HCT116 (cell line): ENCODE results near the gene PDE4D. TPM values are rescaled to one million over a fixed set of nuclear protein-coding genes. Genes with fewer than 3 reads are reported as not detected.

Experiments used
- ATAC-seq: fragments of 200-7000 bp; cut with Tn5 transposase; 2 replicates; pipeline ENCODE4 v1.9.1; 2020; ENCODE audit warnings: mild to moderate bottlenecking, moderate library complexity
- BruUV-seq: library from RNA; stranded (reverse); fragments of 400-500 nt; replicated peaks from 2 replicates; lab custom pipeline; 2021; lab: Mats Ljungman, UMichigan
- CTCF ChIA-PET: fragments of 300-600 bp; sonication (Branson Sonifier 250); formaldehyde crosslinking; loops from one replicate; lab custom pipeline; 2021; ENCODE audit warnings: antibody characterized with exemption; lab: Charles Lee
- POLR2A ChIA-PET: fragments of 300-600, 350-600 bp; sonication (Branson Sonifier 250); formaldehyde crosslinking; loops from one replicate; lab custom pipeline; 2021; ENCODE audit warnings: antibody characterized with exemption; lab: Charles Lee
- RAD21 ChIA-PET, 2 experiments: fragments of 300-600 bp; sonication (Branson Sonifier 250); formaldehyde crosslinking; loops; one replicate each; lab custom pipeline; 2023; ENCODE audit warnings: low total read pairs in 2 of 2; ENCODE audit not compliant: uncharacterized antibody in 2 of 2, unreplicated experiment in 2 of 2, low non-redundant PET in 1 of 2; lab: Charles Lee
- DNase-seq: peaks from one replicate; pipeline ENCODE4 v3.0.0-alpha.2; 2010; ENCODE audit warnings: low read depth, low spot score
- H2AFZ ChIP-seq: fragments of 200-600 bp; shearing (Covaris generic), sonication (generic); 2 replicates; pipeline ENCODE4 v1.6.1; 2017; ENCODE audit warnings: low read depth, mixed run types, mixed read lengths, antibody characterized with exemption, low read length; ENCODE audit not compliant: poor library complexity, severe bottlenecking
- H3K27ac ChIP-seq: 2 replicates; pipeline ENCODE4 v1.5.1; 2012; ENCODE audit warnings: low read depth, low read length
- H3K27me3 ChIP-seq: fragments of 200-600 bp; sonication (generic); 2 replicates; pipeline ENCODE4 v1.6.1; 2016; ENCODE audit warnings: mixed run types, low read length, mixed read lengths; ENCODE audit not compliant: insufficient read depth
- H3K36me3 ChIP-seq, 2 experiments: fragments of 200-500 bp in 1 of 2; fragments of 200-600 bp in 1 of 2; sonication (Bioruptor generic) in 1 of 2; sonication (generic) in 1 of 2; 2 replicates each; pipeline versions ENCODE4 v1.5.1 to v1.6.1; 2014 to 2016; ENCODE audit warnings: low read length in 2 of 2, inconsistent platforms in 1 of 2, mixed read lengths in 1 of 2, mixed run types in 1 of 2; ENCODE audit not compliant: insufficient read depth in 2 of 2, control insufficient read depth in 1 of 2
- H3K4me1 ChIP-seq, 2 experiments: fragments of 200-600 bp in 1 of 2; sonication (generic) in 1 of 2; 2 replicates each; pipeline versions ENCODE4 v1.5.1 to v1.6.1; 2012 to 2017; ENCODE audit warnings: low read length in 2 of 2, inconsistent platforms in 1 of 2, mild to moderate bottlenecking in 1 of 2, mixed read lengths in 1 of 2, mixed run types in 1 of 2, moderate library complexity in 1 of 2; ENCODE audit not compliant: insufficient read depth in 2 of 2, control insufficient read depth in 1 of 2
- H3K4me2 ChIP-seq: fragments of 200-600 bp; sonication (generic); 2 replicates; pipeline ENCODE4 v1.6.1; 2017; ENCODE audit warnings: mixed run types, low read length, mixed read lengths
- H3K4me3 ChIP-seq, 2 experiments: fragments of 200-600 bp in 1 of 2; sonication (generic) in 1 of 2; replicated peaks in 1 of 2; 2 replicates each; pipeline ENCODE4 v1.5.1; 2011 to 2016; ENCODE audit warnings: low read length in 2 of 2, control low read depth in 1 of 2, low read depth in 1 of 2, mild to moderate bottlenecking in 1 of 2, mixed read lengths in 1 of 2, mixed run types in 1 of 2
- H3K79me2 ChIP-seq: fragments of 200-600 bp; sonication (generic); 2 replicates; pipeline ENCODE4 v1.6.1; 2017; ENCODE audit warnings: mild to moderate bottlenecking, mixed run types, low read length, moderate library complexity, mixed read lengths; ENCODE audit not compliant: insufficient read depth
- H3K9ac ChIP-seq: fragments of 200-600 bp; sonication (generic); 2 replicates; pipeline ENCODE4 v1.6.1; 2016; ENCODE audit warnings: low read length, mixed read lengths
- H3K9me2 ChIP-seq: fragments of 200-600 bp; sonication (generic), shearing (Covaris generic); 2 replicates; pipeline ENCODE4 v1.6.1; 2017; ENCODE audit warnings: mixed run types, mild to moderate bottlenecking, moderate library complexity; ENCODE audit not compliant: insufficient read depth
- H3K9me3 ChIP-seq, 2 experiments: fragments of 200-500 bp in 1 of 2; fragments of 200-600 bp in 1 of 2; sonication (Bioruptor generic) in 1 of 2; sonication (generic) in 1 of 2; 2 replicates each; pipeline ENCODE4 v1.6.1; 2014 to 2017; ENCODE audit warnings: low read length in 2 of 2, mixed read lengths in 2 of 2, inconsistent platforms in 1 of 2, low read depth in 1 of 2, mild to moderate bottlenecking in 1 of 2, mixed run types in 1 of 2, moderate library complexity in 1 of 2; ENCODE audit not compliant: control insufficient read depth in 1 of 2, insufficient read depth in 1 of 2
- H4K20me1 ChIP-seq: fragments of 200-600 bp; sonication (generic), shearing (Covaris generic); 2 replicates; pipeline ENCODE4 v1.6.1; 2017; ENCODE audit warnings: mixed run types, mild to moderate bottlenecking, moderate library complexity; ENCODE audit not compliant: insufficient read depth
- ATF3 ChIP-seq: IDR thresholded peaks from 2 replicates; pipeline ENCODE4 v1.6.1; 2012
- CBX3 ChIP-seq: IDR thresholded peaks from 2 replicates; pipeline ENCODE4 v1.6.1; 2012; ENCODE audit warnings: low read depth
- CTCF ChIP-seq, 3 experiments: fragments of 200-600 bp in 1 of 3; sonication (generic) in 1 of 3; IDR thresholded peaks in 2 of 3; conservative IDR thresholded peaks in 1 of 3; 2 replicates each; pipeline ENCODE4 v1.5.1; 2012 to 2017; ENCODE audit warnings: low read depth in 2 of 3, low read length in 2 of 3, antibody characterized with exemption in 1 of 3, borderline replicate concordance in 1 of 3, control low read depth in 1 of 3, mild to moderate bottlenecking in 1 of 3, mixed read lengths in 1 of 3, mixed run types in 1 of 3, moderate library complexity in 1 of 3; ENCODE audit not compliant: insufficient read depth in 1 of 3
- EGR1 ChIP-seq: IDR thresholded peaks from 2 replicates; pipeline ENCODE4 v1.6.1; 2012; ENCODE audit warnings: low read depth
- ELF1 ChIP-seq: IDR thresholded peaks from 2 replicates; pipeline ENCODE4 v1.6.1; 2012; ENCODE audit warnings: low read depth, borderline replicate concordance
- FOSL1 ChIP-seq: IDR thresholded peaks from 2 replicates; pipeline ENCODE4 v1.6.1; 2012; ENCODE audit warnings: low read depth
- MAX ChIP-seq: IDR thresholded peaks from 2 replicates; pipeline ENCODE4 v1.6.1; 2012
- POLR2A ChIP-seq: IDR thresholded peaks from 2 replicates; pipeline ENCODE4 v1.7.0; 2011; ENCODE audit warnings: borderline replicate concordance; ENCODE audit not compliant: insufficient read depth, insufficient read length; ENCODE audit errors: extremely low read depth
- RAD21 ChIP-seq: IDR thresholded peaks from 2 replicates; pipeline ENCODE4 v1.6.1; 2012; ENCODE audit warnings: low read depth, mild to moderate bottlenecking
- REST ChIP-seq: IDR thresholded peaks from 2 replicates; pipeline ENCODE4 v1.6.1; 2012; ENCODE audit warnings: low read depth
- SIN3A ChIP-seq: IDR thresholded peaks from 2 replicates; pipeline ENCODE4 v1.6.1; 2012; ENCODE audit warnings: low read depth
- intact Hi-C: fragments of 100-400 bp; cut with micrococcal nuclease; formaldehyde crosslinking; loops from 2 replicates; pipeline ENCODE4 v1.10.0; 2022
- total RNA-seq: library from RNA; stranded (reverse); gene quantifications from one replicate; pipeline ENCODE4 v1.2.1, GENCODE V29; 2021; ENCODE audit not compliant: unreplicated experiment

Gene PDE4D
- total RNA-seq, 1 experiment from 2014 or later: 1.1 TPM

GRCh38 chr5:59086024-59086423 lies 807.5 kb downstream of the PDE4D start:
- ChIA-PET RAD21 (no interaction called here), POLR2A (no interaction called here)
- no peak overlapping the region for H2AFZ ChIP-seq
- no peaks in the 10 kb centered on the region for H3K36me3 ChIP-seq
- no TSS peak for BruUV-seq
- no peaks in the 10 kb centered on the region for H3K4me1 ChIP-seq
- no peak overlapping the region for H3K27ac ChIP-seq
- H3K9me3 ChIP-seq: no peaks in the 10 kb centered on the region
- H3K79me2 ChIP-seq: no peaks in the 10 kb centered on the region
- TF ChIP-seq CTCF (IDR thresholded peaks at IDR 0.05 in 2 of 3, conservative IDR thresholded peaks at IDR 0.05 in 1 of 3; ENCODE audit: borderline replicate concordance in 1 of 3, insufficient read depth in 1 of 3, low read depth in 2 of 3, low read length in 2 of 3) (no peak), ELF1 (no peak), REST (no peak), CBX3 (no peak), EGR1 (no peak), SIN3A (no peak), ATF3 (no peak), RAD21 (no peak), POLR2A (no peak), MAX (no peak), FOSL1 (no peak)
- TF ChIP-seq, all 23 proteins: peak for 0
- Histone ChIP-seq H3K4me2 (no peak overlapping the region), H3K9ac (no peak overlapping the region), H3K27me3 (peaks cover 27% of the 10 kb centered on the region), H4K20me1 (no peaks in the 10 kb centered on the region), H3K9me2 (no peaks in the 10 kb centered on the region), H3K4me3 (no peak overlapping the region)
- CTCF ChIA-PET: no interaction called here
- DNase-seq (no peak), ATAC-seq (no peak)
- intact Hi-C loops: no loop called here
